GM18505 (cell line): ENCODE results near the gene PCYT1B.

ENCODE experiments used
- ATAC-seq: cut with Tn5 transposase; IDR thresholded peaks from one replicate; pipeline ENCODE4 v1.9.1; 2021; ENCODE audit not compliant: unreplicated experiment
- POLR2A ChIP-seq: IDR thresholded peaks from 4 replicates; pipeline ENCODE4 v1.6.1; 2011; ENCODE audit warnings: borderline replicate concordance; ENCODE audit not compliant: insufficient read depth, insufficient read length; ENCODE audit errors: extremely low read depth

The PCYT1B gene

GRCh38 chrX:24647257-24648058, at the start of gene PCYT1B:
Gene PCYT1B, minus strand, starts transcription at chrX:24647347. Its CDS starts 242 bp downstream, at chrX:24647105.
- ATAC-seq = peak; percentile 68
- no peak for TF ChIP-seq POLR2A

GRCh38 chrX:24696294-24696693, 49.1 kb upstream of the PCYT1B start:
- no peak for ATAC-seq
- no peak for TF ChIP-seq POLR2A

- TF ChIP-seq POLR2A = no peak
- no peak for ATAC-seq
Measured at GRCh38 chrX:24694825-24695224, 47.7 kb upstream of the PCYT1B start.

- ATAC-seq = peak; percentile 95
- peak; percentile 51 for TF ChIP-seq POLR2A
Measured at GRCh38 chrX:24693453-24694202, 46.5 kb upstream of the PCYT1B start, which contains the start of gene POLA1. Gene POLA1, plus strand, starts transcription at chrX:24693918. Its CDS starts 44 bp downstream, at chrX:24693962.

- no peak for ATAC-seq
- no peak for TF ChIP-seq POLR2A
Measured at GRCh38 chrX:24692305-24692704, 45.2 kb upstream of the PCYT1B start.

- ATAC-seq = no peak
- no peak for TF ChIP-seq POLR2A
Measured at GRCh38 chrX:24684048-24684447, 36.9 kb upstream of the PCYT1B start.

GRCh38 chrX:24682739-24683432, 35.7 kb upstream of the PCYT1B start:
- no peak for ATAC-seq
- TF ChIP-seq POLR2A = no peak

- no peak for ATAC-seq
- no peak for TF ChIP-seq POLR2A
Measured at GRCh38 chrX:24676403-24677024, 29.4 kb upstream of the PCYT1B start.

GRCh38 chrX:24673424-24673823, 26.3 kb upstream of the PCYT1B start:
- ATAC-seq = no peak
- no peak for TF ChIP-seq POLR2A

- TF ChIP-seq POLR2A = no peak
- no peak for ATAC-seq
Measured at GRCh38 chrX:24672701-24673190, 25.6 kb upstream of the PCYT1B start.

GRCh38 chrX:24668111-24668510, 21.0 kb upstream of the PCYT1B start:
- no peak for ATAC-seq

GRCh38 chrX:24662352-24662751, 15.2 kb upstream of the PCYT1B start:
- no peak for TF ChIP-seq POLR2A
- no peak for ATAC-seq

More at GRCh38 chrX:24668111-24668510, 21.0 kb upstream of the PCYT1B start:
- TF ChIP-seq POLR2A = no peak

- ATAC-seq = no peak
- TF ChIP-seq POLR2A = no peak
Measured at GRCh38 chrX:24661292-24661691, 14.1 kb upstream of the PCYT1B start.

- ATAC-seq = no peak
- no peak for TF ChIP-seq POLR2A
Measured at GRCh38 chrX:24659646-24660045, 12.5 kb upstream of the PCYT1B start.

- no peak for TF ChIP-seq POLR2A
- ATAC-seq = no peak
Measured at GRCh38 chrX:24659106-24659505, 12.0 kb upstream of the PCYT1B start.
